ENCODE data around the gene LRRC40.

Gene LRRC40

DNA sequence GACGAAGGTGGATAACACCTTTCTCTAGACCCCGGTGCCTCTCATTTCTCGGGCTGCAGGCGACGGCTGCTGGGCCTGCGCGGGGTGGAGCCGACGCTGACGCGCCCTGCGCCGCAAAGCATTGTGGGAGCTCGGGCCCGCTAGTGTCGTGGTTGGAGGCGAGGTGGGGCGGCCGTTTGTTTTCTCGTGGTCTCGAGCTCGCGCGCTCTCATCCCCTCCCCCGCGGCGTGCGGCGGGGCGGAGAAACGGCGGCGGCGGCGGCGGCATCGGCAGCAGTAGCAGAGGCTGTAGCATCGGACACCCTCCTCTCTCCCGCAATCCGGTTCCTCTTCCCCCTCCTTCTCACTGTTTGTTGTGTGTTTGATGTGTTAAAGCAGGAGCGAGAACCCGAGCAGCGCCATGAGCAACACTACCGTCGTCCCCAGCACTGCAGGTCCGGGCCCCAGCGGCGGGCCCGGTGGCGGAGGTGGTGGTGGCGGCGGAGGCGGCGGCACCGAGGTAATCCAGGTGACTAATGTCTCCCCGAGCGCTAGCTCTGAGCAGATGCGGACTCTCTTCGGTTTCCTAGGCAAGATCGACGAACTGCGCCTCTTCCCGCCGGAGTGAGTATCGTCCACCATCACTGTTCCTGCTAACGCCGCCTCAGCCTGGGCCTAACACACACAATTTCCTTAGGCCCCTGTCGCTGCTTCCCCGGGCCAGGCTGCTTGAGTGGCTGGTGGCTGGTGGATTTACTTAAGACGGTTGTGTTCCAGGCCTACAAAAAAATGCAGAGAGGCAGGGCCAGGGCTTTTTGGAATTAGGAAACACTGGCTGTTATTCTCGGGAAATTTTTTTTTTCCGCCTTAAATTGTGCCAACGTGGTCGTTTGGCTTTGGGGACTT is 16.1 kb upstream of the LRRC40 start, which contains the start of gene SRSF11 (continued):
- TF ChIP-seq, protein P1, sequence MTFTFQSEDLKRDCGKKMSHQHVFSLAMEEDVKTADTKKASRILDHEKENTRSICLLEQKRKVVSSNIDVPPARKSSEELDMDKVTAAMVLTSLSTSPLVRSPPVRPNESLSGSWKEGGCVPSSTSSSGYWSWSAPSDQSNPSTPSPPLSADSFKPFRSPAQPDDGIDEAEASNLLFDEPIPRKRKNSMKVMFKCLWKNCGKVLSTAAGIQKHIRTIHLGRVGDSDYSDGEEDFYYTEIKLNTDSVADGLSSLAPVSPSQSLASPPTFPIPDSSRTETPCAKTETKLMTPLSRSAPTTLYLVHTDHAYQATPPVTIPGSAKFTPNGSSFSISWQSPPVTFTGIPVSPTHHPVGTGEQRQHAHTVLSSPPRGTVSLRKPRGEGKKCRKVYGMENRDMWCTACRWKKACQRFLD (tag by site-specific recombination; IDR thresholded peaks at IDR 0.05), result no peak
- TF ChIP-seq, protein P2, sequence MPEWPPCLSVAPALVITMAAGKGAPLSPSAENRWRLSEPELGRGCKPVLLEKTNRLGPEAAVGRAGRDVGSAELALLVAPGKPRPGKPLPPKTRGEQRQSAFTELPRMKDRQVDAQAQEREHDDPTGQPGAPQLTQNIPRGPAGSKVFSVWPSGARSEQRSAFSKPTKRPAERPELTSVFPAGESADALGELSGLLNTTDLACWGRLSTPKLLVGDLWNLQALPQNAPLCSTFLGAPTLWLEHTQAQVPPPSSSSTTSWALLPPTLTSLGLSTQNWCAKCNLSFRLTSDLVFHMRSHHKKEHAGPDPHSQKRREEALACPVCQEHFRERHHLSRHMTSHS (tag by site-specific recombination; IDR thresholded peaks at IDR 0.05), result no peak
- no peak for TF ChIP-seq ZNF571 (tag by site-specific recombination; IDR thresholded peaks at IDR 0.05)
- no peak for TF ChIP-seq ZFP3 (tag by site-specific recombination; IDR thresholded peaks at IDR 0.05; ENCODE audit: low read depth)
- peak; percentile 41 for TF ChIP-seq KLF7 (tag by site-specific recombination; IDR thresholded peaks at IDR 0.05; ENCODE audit: borderline replicate concordance)
- TF ChIP-seq, protein P3, sequence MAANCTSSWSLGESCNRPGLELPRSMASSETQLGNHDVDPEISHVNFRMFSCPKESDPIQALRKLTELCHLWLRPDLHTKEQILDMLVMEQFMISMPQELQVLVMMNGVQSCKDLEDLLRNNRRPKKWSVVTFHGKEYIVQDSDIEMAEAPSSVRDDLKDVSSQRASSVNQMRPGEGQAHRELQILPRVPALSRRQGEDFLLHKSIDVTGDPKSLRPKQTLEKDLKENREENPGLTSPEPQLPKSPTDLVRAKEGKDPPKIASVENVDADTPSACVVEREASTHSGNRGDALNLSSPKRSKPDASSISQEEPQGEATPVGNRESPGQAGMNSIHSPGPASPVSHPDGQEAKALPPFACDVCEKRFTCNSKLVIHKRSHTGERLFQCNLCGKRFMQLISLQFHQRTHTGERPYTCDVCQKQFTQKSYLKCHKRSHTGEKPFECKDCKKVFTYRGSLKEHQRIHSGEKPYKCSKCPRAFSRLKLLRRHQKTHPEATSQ (tag by site-specific recombination; IDR thresholded peaks at IDR 0.05), result peak; percentile 65; the same call in 1 of the 2 replicates
- TF ChIP-seq ZNF214 (tag by site-specific recombination; IDR thresholded peaks at IDR 0.05; ENCODE audit: borderline replicate concordance), result no peak
- TF ChIP-seq ZNF677 (tag by site-specific recombination; IDR thresholded peaks at IDR 0.05), result no peak
- no peak; the same call in 1 of the 2 replicates for TF ChIP-seq ZIC2 (tag by site-specific recombination; IDR thresholded peaks at IDR 0.05)
- no peak for TF ChIP-seq ZNF221 (tag by site-specific recombination; IDR thresholded peaks at IDR 0.05; ENCODE audit: borderline replicate concordance)
- no peak for TF ChIP-seq TRIM28 (IDR thresholded peaks at IDR 0.05; ENCODE audit: borderline replicate concordance, low read length)
- TF ChIP-seq, protein P4, sequence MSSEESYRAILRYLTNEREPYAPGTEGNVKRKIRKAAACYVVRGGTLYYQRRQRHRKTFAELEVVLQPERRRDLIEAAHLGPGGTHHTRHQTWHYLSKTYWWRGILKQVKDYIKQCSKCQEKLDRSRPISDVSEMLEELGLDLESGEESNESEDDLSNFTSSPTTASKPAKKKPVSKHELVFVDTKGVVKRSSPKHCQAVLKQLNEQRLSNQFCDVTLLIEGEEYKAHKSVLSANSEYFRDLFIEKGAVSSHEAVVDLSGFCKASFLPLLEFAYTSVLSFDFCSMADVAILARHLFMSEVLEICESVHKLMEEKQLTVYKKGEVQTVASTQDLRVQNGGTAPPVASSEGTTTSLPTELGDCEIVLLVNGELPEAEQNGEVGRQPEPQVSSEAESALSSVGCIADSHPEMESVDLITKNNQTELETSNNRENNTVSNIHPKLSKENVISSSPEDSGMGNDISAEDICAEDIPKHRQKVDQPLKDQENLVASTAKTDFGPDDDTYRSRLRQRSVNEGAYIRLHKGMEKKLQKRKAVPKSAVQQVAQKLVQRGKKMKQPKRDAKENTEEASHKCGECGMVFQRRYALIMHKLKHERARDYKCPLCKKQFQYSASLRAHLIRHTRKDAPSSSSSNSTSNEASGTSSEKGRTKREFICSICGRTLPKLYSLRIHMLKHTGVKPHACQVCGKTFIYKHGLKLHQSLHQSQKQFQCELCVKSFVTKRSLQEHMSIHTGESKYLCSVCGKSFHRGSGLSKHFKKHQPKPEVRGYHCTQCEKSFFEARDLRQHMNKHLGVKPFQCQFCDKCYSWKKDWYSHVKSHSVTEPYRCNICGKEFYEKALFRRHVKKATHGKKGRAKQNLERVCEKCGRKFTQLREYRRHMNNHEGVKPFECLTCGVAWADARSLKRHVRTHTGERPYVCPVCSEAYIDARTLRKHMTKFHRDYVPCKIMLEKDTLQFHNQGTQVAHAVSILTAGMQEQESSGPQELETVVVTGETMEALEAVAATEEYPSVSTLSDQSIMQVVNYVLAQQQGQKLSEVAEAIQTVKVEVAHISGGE (tag by site-specific recombination; conservative IDR thresholded peaks at IDR 0.05; ENCODE audit: low read depth), result peak; percentile 68
- no peak for TF ChIP-seq ZNF202 (tag by site-specific recombination; IDR thresholded peaks at IDR 0.05; ENCODE audit: borderline replicate concordance)
- TF ChIP-seq, protein P5, sequence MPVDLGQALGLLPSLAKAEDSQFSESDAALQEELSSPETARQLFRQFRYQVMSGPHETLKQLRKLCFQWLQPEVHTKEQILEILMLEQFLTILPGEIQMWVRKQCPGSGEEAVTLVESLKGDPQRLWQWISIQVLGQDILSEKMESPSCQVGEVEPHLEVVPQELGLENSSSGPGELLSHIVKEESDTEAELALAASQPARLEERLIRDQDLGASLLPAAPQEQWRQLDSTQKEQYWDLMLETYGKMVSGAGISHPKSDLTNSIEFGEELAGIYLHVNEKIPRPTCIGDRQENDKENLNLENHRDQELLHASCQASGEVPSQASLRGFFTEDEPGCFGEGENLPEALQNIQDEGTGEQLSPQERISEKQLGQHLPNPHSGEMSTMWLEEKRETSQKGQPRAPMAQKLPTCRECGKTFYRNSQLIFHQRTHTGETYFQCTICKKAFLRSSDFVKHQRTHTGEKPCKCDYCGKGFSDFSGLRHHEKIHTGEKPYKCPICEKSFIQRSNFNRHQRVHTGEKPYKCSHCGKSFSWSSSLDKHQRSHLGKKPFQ (tag by site-specific recombination; IDR thresholded peaks at IDR 0.05), result no peak
- TF ChIP-seq, protein P6, sequence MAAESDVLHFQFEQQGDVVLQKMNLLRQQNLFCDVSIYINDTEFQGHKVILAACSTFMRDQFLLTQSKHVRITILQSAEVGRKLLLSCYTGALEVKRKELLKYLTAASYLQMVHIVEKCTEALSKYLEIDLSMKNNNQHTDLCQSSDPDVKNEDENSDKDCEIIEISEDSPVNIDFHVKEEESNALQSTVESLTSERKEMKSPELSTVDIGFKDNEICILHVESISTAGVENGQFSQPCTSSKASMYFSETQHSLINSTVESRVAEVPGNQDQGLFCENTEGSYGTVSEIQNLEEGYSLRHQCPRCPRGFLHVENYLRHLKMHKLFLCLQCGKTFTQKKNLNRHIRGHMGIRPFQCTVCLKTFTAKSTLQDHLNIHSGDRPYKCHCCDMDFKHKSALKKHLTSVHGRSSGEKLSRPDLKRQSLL (tag by site-specific recombination; IDR thresholded peaks at IDR 0.05), result no peak
- TF ChIP-seq GLIS2 (tag by site-specific recombination; IDR thresholded peaks at IDR 0.05), result peak; percentile 95
- no peak for TF ChIP-seq ZNF16 (tag by site-specific recombination; IDR thresholded peaks at IDR 0.05; ENCODE audit: low read depth)
- TF ChIP-seq, protein P7, sequence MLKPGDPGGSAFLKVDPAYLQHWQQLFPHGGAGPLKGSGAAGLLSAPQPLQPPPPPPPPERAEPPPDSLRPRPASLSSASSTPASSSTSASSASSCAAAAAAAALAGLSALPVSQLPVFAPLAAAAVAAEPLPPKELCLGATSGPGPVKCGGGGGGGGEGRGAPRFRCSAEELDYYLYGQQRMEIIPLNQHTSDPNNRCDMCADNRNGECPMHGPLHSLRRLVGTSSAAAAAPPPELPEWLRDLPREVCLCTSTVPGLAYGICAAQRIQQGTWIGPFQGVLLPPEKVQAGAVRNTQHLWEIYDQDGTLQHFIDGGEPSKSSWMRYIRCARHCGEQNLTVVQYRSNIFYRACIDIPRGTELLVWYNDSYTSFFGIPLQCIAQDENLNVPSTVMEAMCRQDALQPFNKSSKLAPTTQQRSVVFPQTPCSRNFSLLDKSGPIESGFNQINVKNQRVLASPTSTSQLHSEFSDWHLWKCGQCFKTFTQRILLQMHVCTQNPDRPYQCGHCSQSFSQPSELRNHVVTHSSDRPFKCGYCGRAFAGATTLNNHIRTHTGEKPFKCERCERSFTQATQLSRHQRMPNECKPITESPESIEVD (tag by site-specific recombination; IDR thresholded peaks at IDR 0.05), result no peak
- peak; percentile 50 for TF ChIP-seq SP3 (tag by site-specific recombination; IDR thresholded peaks at IDR 0.05)
- TF ChIP-seq ZNF549 (tag by site-specific recombination; IDR thresholded peaks at IDR 0.05), result no peak
- TF ChIP-seq ZNF792 (tag by site-specific recombination; IDR thresholded peaks at IDR 0.05), result 0 out of 2 replicates have a peak, but pooled peaks have one; percentile 50
- no peak for TF ChIP-seq ZNF140 (tag by site-specific recombination; IDR thresholded peaks at IDR 0.05)
- TF ChIP-seq ZNF138 (tag by site-specific recombination; IDR thresholded peaks at IDR 0.05; ENCODE audit: borderline replicate concordance), result no peak
- TF ChIP-seq FEZF1 (tag by site-specific recombination; IDR thresholded peaks at IDR 0.05), result peak; percentile 31
- TF ChIP-seq KLF9 (tag by site-specific recombination; IDR thresholded peaks at IDR 0.05; ENCODE audit: low read depth), result peak; percentile 42; the same call in 1 of the 2 replicates
- peak; percentile 55; the same call in 1 of the 2 replicates for TF ChIP-seq ZNF610 (tag by site-specific recombination; IDR thresholded peaks at IDR 0.05; ENCODE audit: borderline replicate concordance)
- no peak for TF ChIP-seq ZNF274 (IDR thresholded peaks at IDR 0.05; ENCODE audit: low read length)
- TF ChIP-seq ZNF274 (tag by site-specific recombination; IDR thresholded peaks at IDR 0.05; ENCODE audit: borderline replicate concordance), result no peak

Data from HEK293 (cell line).